Central memory CD4-positive, alpha-beta T cell (primary cell): ENCODE measurements around the gene GGN.
"Not testable (repeated sequence)": the region's sequence is repeated elsewhere in the genome, so short reads cannot be mapped to it uniquely, and the experiment has no call there.

ENCODE experiments used
- DNase-seq: peaks from one replicate; pipeline ENCODE4 v3.0.0; 2022

Gene GGN

DNA sequence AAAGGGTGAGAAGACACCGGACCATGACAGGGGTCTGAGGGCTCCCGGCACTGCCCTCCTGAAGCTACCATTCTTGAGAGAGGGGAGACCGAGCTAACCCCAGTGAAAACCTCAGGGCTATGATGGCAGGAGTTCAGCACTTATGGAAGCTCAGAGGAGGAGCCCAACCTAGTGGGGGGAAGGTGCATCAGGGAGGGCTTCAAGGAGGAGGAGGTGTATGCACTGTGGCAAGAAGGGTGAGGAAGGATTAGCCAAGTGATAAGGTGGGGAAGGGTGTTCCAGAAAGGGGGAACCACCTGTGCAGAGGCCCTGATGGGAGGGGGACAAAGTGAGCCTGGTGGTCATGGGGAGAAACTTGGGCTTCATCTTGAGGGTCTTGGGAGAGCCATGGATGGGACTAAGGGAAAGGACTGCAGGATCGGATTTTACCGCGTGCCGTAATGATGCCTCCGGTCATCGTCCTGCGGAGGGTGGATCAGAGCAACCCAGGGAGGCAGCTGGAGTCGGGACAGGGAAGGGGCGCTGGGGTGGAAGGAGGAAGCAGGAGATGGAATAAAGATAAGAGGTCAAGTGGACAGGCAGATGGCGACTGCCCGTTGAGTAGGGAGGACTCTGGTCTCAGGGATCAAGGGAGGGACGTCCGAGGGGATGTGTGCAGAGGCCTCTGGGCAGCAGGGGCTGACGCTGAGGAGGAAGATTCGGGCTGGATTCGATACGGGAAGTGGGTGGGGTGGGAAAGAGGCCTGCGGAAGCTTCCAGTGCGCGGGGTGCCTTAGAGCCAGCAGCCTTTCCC is 26.8 kb downstream of the GGN start:
- DNase-seq: no peak

DNA sequence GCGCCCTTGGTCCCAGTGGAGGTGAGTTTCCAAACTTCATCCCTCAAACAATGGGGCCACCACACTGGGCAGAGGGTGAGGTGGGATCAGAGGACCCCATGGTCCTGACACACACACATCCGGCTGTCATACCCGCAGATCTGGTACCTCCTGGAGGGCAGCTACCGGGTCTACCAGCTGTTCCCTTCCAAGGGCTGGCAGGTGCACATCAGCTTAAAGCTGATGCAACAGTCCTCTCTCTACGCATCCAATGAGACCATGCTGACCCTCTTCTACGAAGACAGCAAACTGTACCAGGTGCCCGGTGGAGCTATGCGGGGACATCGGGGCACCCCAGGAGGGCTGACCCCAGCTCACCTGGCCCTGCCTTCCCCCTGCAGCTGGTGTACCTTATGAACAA is 27.5 kb downstream of the GGN start:
- DNase-seq: no peak

DNA sequence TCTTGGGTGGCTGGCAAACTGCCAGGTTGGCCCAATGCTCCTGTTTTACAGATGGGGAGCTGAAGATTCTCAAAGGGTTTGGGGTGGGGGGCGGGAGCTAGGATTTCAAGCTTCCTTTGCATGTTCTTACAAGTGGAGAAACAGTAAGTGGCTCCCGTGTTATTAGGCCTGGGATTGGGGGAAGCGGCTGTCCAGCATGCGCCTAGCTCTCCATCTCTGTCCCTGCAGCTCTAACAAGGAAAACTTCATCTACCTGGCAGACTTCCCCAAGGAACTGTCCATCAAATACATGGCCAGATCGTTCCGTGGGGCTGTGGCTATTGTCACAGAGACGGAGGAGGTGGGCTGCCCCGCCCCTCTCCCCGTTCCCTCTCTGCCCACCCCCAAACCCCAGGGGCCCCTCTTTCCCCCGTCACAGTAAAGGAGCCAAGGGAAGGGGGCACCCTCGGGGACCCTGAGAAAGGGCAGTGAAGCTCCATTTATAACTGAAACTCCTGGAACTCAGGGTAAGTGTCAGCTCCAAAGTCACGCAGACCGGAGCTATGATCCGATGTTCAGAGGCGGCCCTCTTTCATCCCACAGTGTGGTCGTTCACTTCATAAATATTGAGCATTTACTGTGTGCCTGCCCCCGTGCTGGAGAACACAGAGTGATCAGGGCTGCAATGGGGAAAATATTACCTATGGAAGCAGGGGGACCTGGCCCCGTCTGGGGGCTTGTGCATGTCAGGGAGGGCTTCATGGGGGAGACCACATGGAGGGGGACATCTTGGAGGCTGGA is 28.4 kb downstream of the GGN start:
- DNase-seq: no peak

DNA sequence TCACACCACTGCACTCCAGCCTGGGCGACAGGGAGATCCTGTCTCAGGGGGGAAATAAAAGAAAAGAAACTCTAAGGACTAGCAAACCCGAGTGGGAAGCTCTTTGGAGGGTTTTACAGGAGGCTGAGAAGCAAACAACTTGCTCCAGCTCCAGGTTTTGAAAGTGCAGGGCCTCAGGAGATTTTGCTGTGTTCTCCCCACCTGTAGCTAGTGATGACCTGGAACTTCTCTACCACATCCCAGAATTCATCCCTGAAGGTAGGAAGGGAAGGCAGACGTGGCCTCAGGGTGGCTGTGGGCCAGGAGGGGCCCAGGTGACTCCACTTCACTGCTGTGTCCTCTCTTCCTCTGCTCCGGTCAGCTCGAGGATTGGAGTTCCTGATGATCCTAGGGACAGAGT is 29.8 kb downstream of the GGN start:
- no peak for DNase-seq

DNA sequence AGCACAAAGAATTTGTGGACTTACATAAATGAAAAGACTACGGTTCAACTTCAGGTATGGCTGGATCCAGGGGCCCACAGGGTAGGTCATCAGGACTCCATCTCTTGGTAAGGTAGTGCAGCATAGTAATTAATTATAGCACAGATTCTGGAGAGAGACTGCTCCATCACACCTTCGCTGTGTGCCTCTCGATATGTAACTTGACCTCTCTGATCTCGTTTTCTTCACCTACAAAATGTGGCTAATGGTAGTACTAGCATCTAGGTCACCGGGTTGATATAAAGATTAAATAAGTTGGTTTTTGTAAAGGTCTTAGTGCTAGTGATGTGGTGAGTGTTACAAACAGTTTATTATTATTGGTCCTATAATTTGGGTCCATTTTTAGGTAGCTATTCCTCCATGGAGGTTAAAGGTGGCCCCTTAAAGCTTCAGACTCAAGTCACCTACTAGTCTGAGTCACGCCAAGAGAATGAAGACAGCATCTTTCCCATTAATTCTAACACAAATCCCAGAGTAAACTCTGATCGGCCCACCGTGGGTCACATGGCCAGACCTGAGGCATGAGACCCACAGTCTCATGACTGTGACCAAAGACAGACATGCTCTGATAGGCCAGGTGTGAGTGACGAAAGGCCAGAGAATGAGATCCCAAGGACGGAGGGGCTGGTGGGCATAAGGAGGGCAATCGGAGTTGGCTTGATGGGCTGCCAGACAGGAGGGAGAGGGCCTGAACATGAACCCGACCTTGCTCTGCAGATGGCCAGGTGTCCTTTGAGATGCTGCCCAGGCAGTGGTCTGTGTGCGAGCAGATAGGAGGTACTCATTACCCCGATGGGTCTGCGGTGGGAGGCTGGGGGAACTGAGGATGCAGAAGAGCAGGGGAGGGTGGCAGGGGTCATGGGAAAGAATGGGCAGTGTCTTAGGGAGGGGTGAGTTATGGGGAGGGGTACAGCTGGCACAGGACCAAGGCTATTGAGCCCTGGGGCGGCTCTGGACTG is 31.8 kb downstream of the GGN start:
- no peak for DNase-seq

DNA sequence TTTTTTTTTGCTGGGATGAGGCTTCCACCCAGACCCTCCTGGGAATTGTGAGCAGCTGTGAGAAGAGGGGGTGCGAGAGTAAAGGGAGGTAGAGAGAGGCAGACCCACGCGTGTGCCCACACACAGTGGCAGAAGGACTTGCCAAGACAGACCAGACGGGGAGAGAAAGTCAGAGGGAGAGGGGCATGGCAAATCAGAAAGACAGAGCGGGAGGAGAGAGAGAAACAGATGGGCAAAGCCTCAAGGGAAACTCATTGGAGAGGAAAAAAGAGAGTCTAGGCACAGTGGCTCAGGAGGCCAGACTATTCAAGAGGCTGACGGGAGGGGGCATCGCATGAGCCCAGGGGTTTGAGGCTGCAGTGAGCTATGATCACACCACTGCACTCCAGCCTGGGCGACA is 35.2 kb downstream of the GGN start:
- no peak for DNase-seq

DNA sequence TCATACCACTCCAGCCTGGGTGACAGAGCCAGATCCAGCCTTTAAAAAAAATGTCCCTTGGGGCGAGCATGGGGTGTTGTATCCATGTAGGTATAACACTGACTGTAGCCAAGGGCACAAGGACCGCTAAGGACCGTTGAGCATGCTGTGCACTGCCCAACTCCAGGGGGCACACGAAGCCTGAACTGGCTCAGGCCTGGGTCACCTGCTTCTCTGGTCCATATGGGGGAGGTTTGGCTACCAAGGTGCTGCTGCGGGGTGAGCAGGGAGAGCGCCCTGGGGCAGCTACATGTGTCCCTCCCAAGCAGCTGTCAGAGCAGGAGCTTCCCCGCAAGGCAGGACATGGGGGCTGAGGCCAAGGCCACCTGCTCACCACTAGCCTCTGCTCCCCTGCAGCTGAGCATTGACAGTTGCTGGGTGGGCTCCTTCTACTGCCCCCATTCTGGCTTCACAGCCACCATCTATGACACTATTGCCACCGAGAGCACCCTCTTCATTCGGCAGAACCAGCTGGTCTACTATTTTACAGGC is 35.9 kb downstream of the GGN start:
- DNase-seq: no peak

DNA sequence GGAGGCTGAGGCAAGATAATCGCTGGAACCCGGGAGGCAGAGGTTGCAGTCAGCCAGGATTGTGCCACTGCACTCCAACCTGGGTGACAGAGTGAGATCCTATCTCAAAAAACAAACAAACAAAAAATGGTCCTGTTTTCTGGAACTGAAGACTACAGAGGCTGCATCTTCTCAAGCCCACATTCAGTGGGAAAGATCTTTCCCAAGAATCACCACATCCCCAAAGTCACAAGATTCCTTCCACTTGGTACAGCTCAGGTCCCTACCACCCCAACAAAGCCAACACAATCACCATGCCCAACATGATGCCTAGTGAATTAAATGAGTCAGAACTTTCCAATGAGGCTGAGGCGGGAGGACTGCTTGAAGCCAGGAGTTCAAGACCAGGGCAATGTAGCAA is 37.0 kb downstream of the GGN start:
- DNase-seq: no peak

DNA sequence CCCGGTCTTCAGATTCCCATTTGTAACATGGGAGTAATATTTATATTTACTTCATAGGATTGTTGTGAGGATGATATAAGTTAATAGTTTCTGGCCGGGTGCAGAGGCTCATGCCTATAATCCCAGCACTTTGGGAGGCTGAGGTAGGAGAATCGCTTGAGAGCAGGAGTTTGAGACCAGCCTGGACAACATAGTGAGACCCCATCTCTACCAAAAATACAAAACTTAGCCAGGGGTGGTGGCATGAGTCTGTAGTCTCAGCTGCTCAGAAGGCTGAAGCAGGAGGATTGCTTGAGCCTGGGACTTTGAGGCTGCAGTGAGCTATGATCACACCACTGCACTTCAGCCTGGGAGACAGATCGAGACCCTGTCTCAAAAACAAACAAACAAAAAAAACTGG is 41.0 kb downstream of the GGN start:
- DNase-seq: no peak

DNA sequence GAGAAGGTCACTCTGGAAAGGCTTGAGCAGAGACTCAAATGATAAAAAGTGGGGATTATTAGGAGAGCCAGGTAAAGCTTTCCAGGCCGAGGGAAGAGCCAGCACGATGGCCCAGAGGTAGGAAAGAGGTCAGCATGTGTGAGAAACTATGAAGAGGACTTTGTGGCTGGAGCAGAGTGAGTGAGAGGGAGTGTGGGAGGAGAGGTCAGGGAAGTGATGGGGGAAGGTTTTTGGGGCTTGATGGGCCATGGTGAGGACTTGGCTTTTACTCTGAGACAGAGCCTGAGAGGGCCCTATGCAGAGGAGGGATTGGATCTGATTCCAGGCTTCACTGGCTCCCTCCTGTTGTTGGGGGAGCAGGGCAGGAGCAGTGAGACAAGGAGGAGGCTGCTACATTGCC is 46.9 kb downstream of the GGN start:
- no peak for DNase-seq

DNA sequence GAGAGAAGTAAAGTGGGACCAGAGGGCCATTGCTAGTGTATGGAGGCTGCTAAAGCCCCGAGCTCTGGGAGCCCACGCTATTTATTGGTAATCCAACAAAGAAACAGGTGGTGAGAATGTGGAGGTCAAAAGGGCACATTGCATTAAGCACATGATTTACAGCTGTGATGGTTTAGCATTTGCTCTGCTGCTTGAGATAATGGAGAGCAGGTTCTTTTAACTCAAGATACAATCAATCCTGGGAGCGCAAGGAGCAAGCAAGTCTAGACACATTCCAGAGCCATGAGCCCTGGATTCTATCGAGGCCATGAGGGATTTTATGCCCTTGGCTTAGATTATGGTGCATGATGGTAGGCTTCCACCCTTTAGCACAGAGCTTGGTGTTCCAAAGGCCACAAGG is 48.8 kb downstream of the GGN start:
- DNase-seq: not testable (repeated sequence)

DNA sequence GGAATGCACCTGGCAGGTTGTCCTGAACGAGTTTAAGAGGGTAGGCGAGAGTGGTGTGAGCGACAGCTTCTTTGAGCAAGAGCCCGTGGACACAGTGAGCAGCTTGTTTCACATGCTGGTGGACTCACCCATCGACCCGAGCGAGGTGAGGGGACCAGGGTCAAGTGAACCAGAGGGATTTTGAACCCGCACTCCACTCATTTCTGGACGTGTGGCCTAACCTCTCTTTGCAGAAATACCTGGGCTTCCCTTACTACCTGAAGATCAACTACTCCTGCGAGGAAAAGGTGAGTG is 50.5 kb downstream of the GGN start:
- no peak for DNase-seq

DNA sequence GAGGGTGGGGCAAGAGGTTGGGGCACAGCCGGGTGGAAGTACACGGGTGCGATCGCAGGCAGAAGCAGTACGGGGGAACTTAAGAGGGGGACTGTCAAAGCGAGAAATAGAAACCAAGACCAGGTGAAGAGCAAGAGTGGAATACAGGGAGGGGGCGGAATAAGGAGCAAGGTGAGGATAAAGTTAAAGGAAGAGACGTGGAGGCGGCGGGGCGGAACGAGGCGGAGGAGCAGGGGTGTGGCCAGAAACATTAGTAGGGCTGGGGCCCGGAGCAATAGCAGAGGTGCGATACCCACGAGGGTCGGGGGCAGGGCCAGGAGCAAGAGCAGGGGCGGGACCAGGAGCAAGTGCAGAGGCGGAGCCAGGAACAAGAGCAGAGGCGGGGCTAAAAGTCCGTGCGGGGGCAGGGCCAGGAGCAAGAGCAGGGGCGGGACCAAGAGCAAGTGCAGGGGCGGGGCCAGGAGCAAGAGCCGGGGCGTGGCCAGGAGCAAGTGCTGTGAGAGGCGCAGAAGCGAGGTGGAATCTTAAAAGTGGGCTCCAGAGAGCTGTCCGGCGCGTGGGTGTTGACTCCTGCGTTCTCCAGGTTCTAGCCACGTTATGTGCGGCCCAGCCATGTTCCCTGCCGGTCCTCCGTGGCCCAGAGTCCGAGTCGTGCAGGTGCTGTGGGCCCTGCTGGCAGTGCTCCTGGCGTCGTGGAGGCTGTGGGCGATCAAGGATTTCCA is 51.0 kb downstream of the GGN start:
- DNase-seq: peak; percentile 95

DNA sequence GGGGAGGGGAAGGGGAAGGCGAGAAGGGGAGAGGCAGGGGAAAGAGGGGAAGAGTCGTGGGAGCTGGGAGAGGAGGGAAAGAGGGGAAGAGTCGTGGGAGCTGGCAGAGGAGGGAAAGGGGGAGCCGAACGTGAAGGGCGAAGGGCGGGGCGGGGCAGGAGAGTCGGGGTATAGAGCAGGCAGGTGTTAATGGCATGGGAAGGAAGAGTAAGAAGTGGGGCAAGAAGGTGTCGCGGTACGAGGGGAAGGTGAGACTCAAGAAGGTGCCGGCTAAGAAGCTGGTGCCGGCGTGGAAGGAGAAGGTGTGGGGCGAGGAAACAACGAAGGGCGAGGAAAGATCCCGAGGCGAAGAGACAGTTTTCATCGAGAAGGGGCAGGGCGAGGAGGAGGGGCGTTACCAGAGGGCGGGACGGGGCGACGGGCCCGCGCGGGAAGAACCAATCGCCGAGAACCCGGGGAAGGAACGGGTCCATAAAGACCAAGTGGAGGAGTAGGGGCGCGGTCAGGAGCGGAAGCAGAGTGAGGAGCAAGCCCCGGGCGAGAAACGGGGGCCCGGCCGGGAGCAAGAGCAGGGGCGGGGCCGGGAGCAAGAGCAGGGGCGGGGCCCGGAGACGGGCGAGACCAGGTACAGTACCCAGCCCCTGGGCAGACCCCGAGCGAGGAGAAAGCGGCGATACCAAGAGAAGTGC is 51.7 kb downstream of the GGN start:
- DNase-seq: peak; percentile 92
